Measurements from ENCODE around the gene DLG2.

DNA sequence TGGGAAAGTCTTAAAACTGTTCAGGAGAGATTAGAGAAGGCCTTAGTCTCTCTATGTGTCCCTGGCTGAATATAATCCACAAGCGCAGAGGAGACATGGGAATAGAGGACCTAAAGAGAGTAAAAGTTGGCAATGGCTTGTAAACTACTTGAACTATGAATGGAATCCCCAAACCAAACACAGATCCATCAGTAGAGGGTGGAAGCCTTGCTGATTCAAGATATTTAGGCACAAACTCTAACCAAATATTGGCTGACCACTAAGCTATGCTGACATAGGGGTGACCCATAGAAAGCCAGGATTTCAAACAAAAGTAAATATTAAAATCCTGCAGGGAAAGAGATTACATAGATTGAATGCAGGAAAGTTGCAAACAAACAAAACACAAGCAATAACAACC is 439.2 kb downstream of the DLG2 start:
- TF ChIP-seq, protein P1, sequence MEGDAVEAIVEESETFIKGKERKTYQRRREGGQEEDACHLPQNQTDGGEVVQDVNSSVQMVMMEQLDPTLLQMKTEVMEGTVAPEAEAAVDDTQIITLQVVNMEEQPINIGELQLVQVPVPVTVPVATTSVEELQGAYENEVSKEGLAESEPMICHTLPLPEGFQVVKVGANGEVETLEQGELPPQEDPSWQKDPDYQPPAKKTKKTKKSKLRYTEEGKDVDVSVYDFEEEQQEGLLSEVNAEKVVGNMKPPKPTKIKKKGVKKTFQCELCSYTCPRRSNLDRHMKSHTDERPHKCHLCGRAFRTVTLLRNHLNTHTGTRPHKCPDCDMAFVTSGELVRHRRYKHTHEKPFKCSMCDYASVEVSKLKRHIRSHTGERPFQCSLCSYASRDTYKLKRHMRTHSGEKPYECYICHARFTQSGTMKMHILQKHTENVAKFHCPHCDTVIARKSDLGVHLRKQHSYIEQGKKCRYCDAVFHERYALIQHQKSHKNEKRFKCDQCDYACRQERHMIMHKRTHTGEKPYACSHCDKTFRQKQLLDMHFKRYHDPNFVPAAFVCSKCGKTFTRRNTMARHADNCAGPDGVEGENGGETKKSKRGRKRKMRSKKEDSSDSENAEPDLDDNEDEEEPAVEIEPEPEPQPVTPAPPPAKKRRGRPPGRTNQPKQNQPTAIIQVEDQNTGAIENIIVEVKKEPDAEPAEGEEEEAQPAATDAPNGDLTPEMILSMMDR (IDR thresholded peaks at IDR 0.05) = no peak
- no peak for TF ChIP-seq POLR2A (IDR thresholded peaks at IDR 0.05)

All from uterus (tissue), 2 donors.